HT1080 (cell line): ENCODE measurements around the gene PXYLP1. TPM values are rescaled to one million over a fixed set of nuclear protein-coding genes. Genes with fewer than 3 reads are reported as not detected.
"Not testable (repeated sequence)": the region's sequence is repeated elsewhere in the genome, so short reads cannot be mapped to it uniquely, and the experiment has no call there.

Experiments
- DNase-seq: peaks from one replicate; pipeline ENCODE4 v3.0.0-alpha.2; 2015; ENCODE audit warnings: low read depth
- polyA plus RNA-seq, 2 experiments: library from polyadenylated mRNA; depleted of rRNA; stranded (reverse); fragments of >200 nt; gene quantifications; 2 replicates each; pipeline ENCODE4 v1.2.3, GENCODE V29; 2015
- total RNA-seq: library from RNA; depleted of rRNA; stranded (reverse); fragments of >200 nt; shearing (Covaris generic); gene quantifications from 2 replicates; pipeline ENCODE4 v1.2.3, GENCODE V29; 2014; rRNA removed

The PXYLP1 gene, protein sequence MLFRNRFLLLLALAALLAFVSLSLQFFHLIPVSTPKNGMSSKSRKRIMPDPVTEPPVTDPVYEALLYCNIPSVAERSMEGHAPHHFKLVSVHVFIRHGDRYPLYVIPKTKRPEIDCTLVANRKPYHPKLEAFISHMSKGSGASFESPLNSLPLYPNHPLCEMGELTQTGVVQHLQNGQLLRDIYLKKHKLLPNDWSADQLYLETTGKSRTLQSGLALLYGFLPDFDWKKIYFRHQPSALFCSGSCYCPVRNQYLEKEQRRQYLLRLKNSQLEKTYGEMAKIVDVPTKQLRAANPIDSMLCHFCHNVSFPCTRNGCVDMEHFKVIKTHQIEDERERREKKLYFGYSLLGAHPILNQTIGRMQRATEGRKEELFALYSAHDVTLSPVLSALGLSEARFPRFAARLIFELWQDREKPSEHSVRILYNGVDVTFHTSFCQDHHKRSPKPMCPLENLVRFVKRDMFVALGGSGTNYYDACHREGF
- total RNA-seq: 7.7 and 13.2 TPM in 2 replicates
- polyA plus RNA-seq (2015; cell fraction: cytosol; rRNA removed): 7.4 and 10.2 TPM in 2 replicates
- polyA plus RNA-seq (2015; cell fraction: nucleus; rRNA removed): 9.9 and 12.1 TPM in 2 replicates

DNA sequence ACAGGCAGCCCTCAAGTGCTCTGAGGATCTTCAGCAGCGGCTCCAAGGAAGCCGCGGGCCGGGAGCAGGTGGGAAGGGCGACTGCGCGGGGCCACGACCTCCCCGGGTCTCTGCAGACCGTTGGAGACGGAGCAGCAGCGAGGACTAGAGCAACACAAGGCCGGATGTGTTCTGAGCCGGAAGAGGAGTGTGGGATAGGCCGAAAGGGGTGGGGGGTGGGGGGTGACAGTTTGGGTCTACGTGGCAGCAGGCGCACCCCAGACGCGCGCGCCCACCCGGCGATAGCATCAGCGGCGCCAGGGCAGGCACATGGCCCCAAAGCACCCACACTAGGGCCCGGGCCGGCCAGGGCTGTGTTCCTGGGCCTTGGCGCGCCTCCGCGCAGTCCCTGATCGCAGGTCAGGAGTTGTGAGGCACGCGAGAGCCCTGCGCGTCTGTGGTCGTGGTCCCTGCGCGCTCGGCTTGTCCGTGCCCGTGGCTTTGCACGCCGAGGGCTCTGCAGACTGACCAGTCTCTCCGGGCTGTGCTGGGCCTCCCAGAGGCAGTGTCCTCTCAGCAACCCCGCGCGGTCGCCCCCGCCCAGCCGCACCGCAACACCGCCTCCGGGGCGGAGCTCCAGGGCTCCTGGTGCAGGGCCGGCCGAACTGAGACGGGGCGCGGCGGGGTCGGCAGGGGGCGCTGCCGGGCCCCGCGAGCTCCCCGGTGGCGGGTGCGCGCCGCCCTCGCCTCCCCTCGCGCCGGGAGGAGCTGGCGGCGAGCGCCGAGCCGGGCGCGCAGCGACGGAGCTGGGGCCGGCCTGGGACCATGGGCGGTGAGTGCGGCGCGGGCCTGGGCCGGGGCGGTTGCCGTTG is at the start of gene PXYLP1:
Gene PXYLP1 (plus strand): TSS at position 725 of the 851 bp plus-strand sequence. CDS start 28,351 bp downstream, outside the sequence.
- DNase-seq: peak; percentile 78

DNA sequence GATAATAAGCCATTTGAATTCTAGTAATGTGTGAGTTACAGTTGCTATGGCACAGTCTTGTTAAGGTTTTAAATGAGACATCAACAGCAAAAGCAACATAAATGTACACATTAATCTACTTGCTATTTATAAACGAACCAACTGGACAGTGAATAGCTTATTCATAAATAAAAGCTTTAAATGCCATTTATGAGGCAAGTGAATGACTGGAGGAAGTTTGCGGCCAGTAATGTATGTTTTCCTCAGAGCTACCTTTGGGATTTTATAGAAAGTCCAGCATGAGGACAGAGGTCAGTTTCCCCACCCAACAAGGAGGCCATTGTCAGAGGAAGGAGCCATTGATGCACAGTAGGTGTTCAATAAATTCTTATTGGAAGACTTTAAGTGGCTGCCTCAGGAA is 48.0 kb upstream of the PXYLP1 start:
- DNase-seq: no peak

DNA sequence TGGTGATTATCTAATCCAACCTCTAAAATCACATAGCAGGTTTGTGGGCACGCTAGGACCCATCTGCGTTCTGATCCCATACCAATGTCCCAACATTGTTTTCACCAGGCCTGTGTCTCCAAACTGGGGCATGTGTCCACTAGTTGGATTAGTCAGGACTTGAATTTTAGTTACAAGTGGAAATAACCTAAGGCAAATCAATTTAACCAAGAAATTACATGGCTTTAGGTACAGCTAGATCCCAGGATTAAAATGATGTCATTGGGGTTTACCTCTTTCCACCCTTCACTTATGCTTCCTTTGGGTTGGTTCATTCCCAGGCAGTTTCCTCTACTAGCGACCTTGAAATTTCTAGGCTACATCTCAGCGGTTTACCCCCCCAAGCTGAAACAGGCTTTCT is 47.2 kb upstream of the PXYLP1 start:
- no peak for DNase-seq

DNA sequence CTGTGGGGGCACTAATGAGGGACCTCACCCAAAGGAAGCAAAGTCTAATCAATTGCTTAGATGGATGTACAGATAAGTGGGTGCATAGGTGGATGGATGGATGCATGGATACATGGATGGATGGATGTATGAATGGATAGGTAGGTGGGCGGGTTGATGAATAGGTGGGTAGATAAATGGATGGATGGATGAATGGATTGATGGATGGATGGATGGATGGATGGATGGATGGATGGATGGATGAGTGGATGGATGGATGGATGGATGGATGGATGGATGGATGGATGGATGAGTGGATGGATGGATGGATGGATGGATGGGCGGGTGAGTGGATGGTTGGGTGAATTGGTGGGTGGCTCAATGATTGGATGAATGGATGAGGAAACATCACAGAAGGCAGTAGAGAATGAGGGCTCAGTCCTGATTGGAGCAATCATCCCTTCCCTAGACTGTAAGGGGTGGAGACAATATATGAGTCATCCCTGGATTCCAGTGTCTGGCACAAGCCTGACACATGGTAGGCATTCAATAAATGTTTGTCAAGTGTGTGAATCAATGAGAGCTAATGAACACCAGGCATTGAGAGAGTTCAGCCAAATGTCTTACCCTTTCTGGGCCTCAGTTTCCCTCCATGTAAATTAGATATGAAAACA is 40.4 kb upstream of the PXYLP1 start:
- DNase-seq: peak; percentile 41

DNA sequence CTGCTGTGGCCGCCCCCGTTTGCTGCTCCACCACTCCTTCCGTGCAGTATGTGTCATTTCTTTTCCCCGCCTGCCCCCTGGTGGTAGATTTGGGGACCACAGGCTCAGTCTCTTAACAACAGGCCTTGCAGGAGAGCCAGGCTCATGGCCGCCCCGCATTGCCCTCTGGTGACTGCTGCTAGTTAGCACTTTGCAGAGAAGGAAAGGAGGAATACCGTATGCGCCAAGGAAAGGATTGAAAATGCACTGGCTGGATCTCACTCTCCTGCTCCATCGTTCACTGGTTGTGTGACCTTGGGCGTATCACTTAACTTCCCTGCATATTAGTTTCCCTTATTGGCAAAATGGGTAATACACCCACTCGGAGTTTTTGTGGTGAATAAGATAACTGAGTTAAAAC is 39.3 kb upstream of the PXYLP1 start:
- DNase-seq: peak; percentile 96

DNA sequence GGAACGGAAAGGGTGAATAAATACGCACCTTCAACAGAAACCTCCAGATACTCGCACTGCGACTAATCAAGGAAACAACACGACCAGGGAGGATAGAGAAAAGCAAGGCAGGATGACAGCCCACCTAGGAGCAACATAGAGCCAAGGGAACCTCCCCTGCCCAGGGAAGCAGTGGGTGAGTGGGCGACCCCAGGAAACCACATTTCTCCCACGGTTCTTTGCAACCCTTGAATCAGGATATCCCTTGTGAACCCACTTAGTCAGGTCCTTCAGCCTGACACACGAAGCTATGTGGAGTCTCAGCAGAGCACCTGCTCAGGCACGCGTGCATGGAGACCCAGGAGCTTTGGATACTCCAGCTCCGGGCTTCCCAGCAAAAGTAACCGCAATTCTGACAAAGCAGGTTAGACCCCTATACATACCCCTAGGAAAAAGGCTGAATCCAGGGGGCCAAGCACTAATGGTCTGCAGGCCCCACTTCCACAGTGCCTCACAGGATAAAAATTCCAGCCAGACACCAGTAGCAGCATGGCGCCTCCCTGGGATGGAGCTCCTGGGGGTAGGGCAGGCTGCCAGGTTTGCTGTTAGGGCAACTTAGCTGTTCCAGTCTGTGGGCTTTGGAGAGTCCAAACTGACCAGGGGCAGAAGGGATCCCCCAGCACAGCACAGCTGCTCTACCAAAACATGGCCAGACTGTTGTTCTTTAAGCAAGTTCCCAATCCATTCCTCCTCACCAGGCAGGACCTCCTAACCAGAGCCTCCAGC is 38.4 kb upstream of the PXYLP1 start:
- DNase-seq: no peak

DNA sequence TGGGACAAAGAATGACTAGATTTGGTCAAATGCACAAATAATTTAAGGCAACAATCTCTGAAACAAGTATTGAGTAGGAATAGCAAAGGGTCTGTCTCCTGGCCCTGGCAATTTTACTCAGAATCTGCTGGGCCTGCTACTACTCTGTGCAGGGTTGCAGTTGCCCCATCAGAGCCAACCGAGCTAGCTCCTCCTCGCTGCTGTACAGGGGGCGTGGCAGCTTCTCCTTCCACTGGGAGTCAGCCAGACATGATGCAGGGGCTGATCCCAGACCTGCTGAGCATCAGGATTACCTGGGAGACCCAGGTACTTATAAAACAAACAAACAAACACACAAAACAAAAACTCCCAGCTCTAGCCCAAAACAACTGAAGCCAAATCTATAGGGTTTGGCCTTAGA is 30.5 kb upstream of the PXYLP1 start:
- DNase-seq: no peak

DNA sequence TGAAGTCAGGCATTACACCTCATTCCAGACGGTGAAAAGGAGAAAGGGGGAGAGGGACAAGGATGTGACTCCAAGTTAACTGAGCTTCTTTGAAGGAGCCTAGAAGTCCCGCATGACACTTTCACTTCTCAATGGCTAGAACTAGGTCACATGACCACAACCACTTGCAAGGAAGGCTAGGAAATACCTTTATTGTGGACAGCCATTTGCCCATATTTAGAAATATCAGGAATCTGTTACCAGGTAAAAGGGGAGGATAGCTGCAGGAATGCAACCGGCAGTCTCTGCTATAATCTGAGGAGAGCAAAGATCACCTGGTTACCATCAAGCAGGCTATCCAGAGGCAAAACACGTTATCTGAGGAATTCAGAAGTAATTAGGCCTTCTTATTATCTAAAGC is 28.9 kb upstream of the PXYLP1 start:
- DNase-seq: no peak

DNA sequence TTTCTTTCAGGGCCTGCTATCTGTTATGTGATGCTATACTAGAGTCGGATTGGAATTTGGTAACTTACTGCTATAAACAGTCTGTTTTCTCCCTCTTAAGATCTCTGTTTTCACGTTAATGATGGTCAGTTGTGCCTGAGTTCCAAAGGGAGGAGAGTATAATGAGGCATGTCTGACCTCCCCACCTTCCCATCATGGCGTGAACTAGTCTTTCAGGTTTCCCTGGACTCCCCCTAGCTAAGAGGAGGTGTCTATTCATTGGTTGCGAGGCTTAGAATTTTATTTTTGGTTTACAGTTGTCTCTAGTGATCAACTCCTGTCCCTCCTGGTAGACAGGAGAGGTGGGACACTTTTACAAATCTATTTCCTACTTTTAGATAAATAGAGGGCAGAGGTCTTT is 27.8 kb upstream of the PXYLP1 start:
- no peak for DNase-seq

DNA sequence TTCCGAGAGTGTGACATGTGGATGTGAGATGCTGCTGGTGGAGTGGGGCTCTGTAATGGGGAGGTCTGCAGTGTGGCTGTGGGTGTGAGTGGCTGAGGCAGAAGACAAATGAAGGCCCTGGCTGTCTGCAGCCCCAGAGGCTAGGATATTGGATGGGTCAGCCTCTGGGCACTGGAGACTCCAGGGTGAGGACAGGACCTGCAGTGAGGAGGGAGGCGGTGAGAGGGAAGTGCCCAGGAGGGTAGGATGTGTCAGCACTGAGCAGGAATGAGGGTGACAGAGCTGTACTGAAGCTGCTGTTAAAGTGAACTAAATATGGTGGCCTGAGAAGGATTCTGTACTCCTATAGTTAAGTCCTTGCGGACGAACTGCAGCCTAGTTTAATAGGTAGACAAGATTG is 27.3 kb upstream of the PXYLP1 start:
- DNase-seq: no peak

DNA sequence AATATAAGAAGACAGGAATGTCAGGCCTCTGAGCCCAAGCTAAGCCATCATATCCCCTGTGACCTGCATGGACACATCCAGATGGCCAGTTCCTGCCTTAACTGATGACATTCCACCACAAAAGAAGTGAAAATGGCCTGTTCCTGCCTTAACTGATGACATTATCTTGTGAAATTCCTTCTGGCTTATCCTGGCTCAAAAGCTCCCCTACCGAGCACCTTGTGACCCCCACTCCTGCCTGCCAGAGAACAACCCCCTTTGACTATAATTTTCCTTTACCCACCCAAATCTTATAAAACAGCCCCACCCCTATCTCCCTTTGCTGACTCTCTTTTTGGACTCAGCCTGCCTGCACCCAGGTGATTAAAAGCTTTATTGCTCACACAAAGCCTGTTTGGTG is 20.3 kb upstream of the PXYLP1 start:
- DNase-seq: not testable (repeated sequence)

DNA sequence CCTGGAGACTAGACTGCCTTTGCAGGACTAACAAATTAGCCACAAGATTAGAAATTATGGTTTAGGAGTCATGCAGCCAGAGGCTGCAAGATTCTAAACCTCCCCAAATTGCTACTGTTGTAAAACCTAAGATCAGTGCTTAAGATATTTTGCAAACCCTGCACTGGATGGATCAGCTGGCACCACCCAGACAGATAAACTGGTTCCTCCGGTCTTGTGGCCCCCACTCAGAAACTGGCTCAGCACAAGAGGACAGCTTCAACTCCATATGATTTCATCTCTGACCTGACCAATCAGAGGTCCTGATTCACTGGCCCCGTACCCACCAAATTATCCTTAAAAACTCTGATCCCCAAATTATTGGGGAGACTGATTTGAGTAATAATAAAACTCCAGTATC is 19.5 kb upstream of the PXYLP1 start:
- no peak for DNase-seq

DNA sequence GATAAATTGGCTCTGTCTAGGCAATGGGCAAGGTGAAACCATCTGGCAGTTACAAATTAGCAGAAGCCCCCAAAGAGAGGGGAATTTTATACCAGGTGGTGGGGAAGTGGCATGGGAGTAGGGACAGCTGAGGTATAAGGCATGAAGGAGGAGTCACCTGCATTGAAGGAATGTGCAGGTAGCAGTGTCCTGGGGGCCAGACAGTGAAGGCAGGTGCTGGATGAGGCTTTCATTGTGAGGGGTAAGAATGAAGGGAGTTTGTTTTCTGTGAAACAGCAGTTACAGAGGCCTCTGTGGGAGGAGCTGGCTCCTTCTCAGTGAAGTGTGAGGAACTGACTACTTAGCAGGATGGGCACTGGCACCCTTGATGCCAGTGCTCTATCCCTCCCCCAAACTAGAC is 19.1 kb upstream of the PXYLP1 start:
- no peak for DNase-seq

DNA sequence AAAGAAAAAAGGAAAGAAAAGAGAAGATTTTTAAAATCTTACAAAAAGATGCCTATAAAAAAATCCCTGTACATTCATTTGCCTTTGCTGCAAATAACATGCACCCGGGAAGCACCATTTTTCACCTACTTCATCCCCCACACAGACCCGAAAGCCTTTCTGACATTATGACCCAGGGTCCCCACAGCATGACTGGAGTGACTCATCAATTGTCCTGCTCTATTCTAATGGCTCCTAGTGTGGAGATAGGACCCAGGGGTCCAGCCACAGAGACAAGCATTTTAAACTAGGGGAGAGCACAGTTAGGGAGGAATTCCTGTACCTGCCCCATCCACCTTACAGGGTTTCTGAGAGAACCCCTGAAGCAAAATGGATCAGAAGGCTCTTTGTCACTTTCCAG is 14.7 kb upstream of the PXYLP1 start:
- DNase-seq: no peak

DNA sequence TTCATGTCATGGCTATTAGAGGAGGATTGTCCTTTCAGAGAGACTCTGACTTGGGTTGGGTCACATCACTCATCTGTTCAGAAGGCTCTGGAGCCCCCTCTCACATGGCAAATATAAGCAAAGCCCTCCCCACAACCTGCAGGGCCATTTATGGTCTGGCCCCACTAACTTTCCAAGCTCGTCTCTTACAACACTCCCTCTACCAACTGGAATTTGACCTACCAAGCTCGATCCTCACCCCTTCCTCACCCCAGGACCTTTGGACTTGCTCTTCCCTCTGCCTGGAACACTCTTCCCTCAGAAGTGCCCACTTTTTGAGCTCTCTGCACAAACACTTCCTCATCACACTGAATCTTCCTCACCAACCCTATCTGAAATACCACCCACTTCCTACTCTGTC is 14.2 kb upstream of the PXYLP1 start:
- no peak for DNase-seq

DNA sequence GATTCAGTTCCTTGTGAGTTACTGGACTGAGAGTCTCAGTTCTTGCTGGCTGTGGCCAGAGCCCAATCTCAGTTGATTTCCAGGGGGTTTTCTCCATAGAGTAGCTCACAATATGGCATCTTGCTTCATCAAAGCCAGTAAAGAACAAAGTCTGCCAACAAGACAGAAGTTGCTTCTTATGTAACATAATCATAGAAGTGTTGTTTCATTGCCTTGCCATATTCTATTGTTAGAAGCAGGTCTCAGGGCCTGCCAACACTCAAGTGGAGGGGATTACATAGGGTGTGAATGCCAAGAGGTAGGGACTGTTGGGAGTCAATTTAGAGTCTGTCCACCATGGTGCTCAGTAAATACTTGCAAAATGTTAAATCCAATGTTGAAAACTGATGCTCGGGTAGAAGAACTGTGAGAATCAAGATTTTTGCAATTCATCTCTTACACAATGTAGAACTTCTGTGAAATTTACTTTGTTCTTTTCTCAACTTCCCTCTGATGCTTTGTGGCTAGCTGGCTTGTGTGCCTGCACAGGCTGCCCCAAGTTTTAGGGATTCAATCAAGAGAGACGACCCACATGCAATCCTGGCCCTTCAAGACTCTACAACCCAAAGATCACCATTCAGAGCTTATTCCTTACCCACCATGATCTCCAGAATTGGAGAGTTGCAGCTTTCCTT is 13.3 kb upstream of the PXYLP1 start:
- DNase-seq: no peak

DNA sequence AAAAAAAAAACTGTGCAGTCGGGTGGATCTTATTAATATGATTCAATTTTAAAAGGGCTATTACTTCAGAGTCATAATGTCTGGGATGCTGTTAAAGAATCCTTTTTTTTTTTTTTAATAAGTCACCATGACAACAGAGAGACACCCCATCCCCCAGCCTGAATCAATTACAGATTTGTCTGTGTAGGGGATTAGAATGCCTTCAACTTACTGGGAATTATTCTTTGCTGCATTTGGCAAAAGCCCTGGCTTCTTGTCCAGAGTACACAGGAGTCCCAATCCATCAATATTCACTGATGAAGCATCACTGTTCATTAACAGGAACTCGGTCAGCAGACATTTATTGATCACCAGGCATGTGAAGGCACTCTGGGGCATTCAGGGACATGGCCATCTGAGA is 12.7 kb upstream of the PXYLP1 start:
- DNase-seq: no peak

DNA sequence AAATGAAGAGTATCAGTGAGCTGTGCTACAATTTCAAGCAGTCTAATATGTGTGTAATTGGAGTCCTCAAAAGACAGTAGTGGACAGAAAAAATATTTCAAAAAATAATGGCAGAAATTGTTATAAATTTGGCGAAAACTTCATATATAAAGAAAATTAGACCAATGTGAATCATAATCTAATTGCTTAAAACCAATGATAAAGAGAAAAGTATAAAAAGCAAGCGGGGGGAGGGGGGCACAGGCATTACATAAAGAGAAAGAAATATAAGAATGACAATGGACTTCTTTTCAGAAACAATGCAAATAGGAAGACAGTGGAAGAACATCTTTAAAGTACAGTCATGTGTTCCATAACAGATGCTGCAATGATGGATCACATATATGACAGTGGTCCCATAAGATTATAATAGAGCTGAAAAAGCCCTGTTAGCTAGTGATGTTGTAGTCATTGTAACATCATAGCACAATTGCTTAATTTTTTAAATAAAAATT is 7.9 kb upstream of the PXYLP1 start:
- no peak for DNase-seq

DNA sequence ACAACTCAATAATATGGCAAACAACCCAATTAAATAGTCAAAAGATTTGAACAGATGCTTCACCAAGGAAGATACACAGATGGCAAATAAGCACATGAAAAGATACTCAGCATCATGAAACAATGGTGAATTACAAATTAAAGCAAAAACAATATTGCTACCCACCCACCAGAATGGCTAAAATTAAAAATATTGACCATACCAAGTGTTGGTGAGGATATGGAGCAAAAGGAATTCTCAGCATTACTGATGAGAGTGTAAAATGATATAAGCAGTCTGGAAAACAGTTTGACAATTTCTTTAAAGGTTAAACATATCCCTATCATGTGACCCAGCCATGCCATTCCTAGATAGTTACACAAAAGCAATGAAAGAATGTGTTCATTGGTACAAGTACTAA is 5.7 kb upstream of the PXYLP1 start:
- no peak for DNase-seq

DNA sequence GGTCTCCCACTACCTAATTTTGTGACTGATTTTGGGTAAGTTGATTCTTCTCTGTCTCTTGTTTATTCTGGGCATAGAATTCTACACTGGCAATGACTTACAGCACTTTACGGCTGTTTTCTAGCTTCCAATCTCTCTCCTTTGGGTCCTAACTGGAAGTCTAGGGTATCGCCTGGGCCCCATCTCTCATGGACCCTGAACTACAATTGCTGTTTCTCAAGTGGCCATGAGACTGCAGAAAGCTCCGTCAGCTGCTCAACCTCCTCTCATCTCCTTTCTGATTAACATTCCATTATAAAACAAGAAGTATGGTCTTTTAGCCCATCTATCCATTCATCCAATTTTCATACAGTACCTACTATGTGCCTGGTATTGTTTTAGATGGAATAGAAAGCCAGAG is 4.4 kb upstream of the PXYLP1 start:
- no peak for DNase-seq
